Stimulated activated CD8-positive, alpha-beta memory T cell treated with anti-CD3 and anti-CD28 coated beads, Interleukin-7, amount 100 ng/mL, for 24 hours (primary cell): ENCODE results near the gene C1QTNF1.

ENCODE experiments used
- DNase-seq: peaks from one replicate; pipeline ENCODE4 v3.0.0-alpha.2; 2020; ENCODE audit warnings: low read depth

The C1QTNF1 gene

GRCh38 chr17:79095345-79096055 is 71.5 kb downstream of the C1QTNF1 start:
- no peak for DNase-seq

DNA sequence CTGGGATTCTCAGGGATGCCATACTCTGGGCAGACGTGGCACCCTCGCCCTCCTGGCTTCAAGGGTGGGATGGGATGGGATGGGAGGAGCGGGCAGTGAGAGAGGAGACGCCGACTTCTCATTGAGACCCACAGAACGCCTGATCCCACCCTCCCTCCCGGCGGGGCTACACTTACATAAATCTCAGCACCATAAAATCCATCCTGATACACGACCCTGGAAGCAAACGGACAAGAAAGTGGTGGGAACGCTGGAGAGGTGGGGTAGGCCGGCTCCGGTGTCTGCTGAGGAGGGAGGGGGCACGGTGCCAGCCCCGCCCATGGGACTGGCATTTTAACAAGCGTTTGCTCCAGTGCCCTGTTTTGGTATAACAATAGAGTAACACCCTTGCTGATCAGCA is 72.5 kb downstream of the C1QTNF1 start:
- no peak for DNase-seq

DNA sequence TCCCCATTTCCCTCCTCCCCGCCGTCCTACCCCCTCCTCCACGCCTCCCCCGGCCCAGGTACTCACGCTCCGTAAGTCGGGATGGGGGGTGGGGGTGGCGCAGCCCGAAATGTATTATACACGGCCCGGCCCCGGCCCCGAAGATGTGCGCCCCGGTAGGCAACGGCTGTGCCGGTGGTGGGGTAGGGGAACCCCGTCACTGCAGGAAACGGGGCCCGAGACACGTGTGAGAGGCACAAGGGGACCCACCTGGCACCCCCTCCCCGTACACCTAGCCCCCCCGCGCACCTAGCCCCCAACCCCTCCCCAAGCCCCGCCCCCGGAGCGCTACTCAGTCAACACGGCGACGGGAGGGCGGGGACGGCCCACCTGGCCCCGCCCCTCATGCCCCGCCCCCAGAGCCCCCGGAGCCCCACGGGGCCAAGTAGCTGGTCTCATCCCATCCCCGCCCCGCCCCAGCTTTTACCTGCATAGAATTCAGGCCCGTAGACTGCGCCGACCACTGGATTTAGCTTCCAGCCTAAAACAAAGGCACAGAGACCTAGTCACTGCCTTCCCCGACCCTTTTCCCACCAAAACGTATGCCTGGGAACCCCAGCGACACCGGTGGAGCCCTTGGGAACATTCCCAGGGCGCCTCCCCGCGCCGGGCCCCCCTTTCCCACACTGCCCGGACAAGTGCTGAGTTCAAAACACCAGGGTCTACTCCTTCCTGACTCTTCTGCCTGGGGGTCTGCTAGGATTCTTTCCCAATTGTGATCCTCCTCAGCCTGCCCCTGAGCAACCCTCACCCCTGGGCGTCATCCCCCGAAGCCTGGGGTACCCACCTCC is 73.5 kb downstream of the C1QTNF1 start:
- no peak for DNase-seq

- no peak for DNase-seq
Observed at GRCh38 chr17:79098282-79098867, 74.4 kb downstream of the C1QTNF1 start.
